ENCODE data around the gene EFHD2. TPM values are rescaled to one million over a fixed set of nuclear protein-coding genes. Genes with fewer than 3 reads are reported as not detected.

Gene EFHD2
- total and polyA plus RNA-seq, 2 donors (not counting 1 experiment from before 2014, with no cell fraction given) = 14.9 to 23.5 TPM

GRCh38 chr1:15362737-15363128, 47.0 kb upstream of the EFHD2 start:
- H3K27me3 ChIP-seq (ENCODE audit: control insufficient read depth, insufficient read depth, low read length) = no peaks in the 10 kb centered on the region
- TF ChIP-seq EZH2 (IDR thresholded peaks at IDR 0.05; ENCODE audit: low read length, missing control alignments) = no peak
- TF ChIP-seq, protein P1, sequence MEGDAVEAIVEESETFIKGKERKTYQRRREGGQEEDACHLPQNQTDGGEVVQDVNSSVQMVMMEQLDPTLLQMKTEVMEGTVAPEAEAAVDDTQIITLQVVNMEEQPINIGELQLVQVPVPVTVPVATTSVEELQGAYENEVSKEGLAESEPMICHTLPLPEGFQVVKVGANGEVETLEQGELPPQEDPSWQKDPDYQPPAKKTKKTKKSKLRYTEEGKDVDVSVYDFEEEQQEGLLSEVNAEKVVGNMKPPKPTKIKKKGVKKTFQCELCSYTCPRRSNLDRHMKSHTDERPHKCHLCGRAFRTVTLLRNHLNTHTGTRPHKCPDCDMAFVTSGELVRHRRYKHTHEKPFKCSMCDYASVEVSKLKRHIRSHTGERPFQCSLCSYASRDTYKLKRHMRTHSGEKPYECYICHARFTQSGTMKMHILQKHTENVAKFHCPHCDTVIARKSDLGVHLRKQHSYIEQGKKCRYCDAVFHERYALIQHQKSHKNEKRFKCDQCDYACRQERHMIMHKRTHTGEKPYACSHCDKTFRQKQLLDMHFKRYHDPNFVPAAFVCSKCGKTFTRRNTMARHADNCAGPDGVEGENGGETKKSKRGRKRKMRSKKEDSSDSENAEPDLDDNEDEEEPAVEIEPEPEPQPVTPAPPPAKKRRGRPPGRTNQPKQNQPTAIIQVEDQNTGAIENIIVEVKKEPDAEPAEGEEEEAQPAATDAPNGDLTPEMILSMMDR (conservative IDR thresholded peaks at IDR 0.05 in 1 of 2, IDR thresholded peaks at IDR 0.05 in 1 of 2; ENCODE audit: low read depth in 1 of 2, low read length in 2 of 2) = no peak
- no peaks in the 10 kb centered on the region for H3K4me1 ChIP-seq (ENCODE audit: control insufficient read depth, extremely low read depth, insufficient read depth, low read length)
- H3K27ac ChIP-seq (ENCODE audit: insufficient read depth, low read length) = no peak overlapping the region
- no peaks in the 10 kb centered on the region for H3K9me3 ChIP-seq (ENCODE audit: control insufficient read depth, insufficient read depth, low read depth, low read length)
- H4K20me1 ChIP-seq (ENCODE audit: control insufficient read depth, extremely low read depth, insufficient read depth, low read length) = no peaks in the 10 kb centered on the region
- H3K79me2 ChIP-seq (ENCODE audit: control insufficient read depth, insufficient read depth, low read length) = no peaks in the 10 kb centered on the region
- no peak overlapping the region for H3K4me3 ChIP-seq (replicated peaks in 1 of 4; ENCODE audit: control extremely low read depth in 1 of 4, insufficient read depth in 1 of 4, low read depth in 3 of 4, low read length in 4 of 4)
- H3K36me3 ChIP-seq (ENCODE audit: control insufficient read depth, insufficient read depth, low read length) = no peaks in the 10 kb centered on the region
- DNase-seq (ENCODE audit: low read depth in 2 of 2) = no peak
- no peak overlapping the region for H3K9ac ChIP-seq (ENCODE audit: insufficient read depth, low read length)
- H3K4me2 ChIP-seq (ENCODE audit: extremely low read depth, insufficient read depth, low read length) = no peak overlapping the region
- H2AFZ ChIP-seq (ENCODE audit: low read length) = no peak overlapping the region

- TF ChIP-seq EZH2 (IDR thresholded peaks at IDR 0.05; ENCODE audit: low read length, missing control alignments) = no peak
- TF ChIP-seq, protein P1 (conservative IDR thresholded peaks at IDR 0.05 in 1 of 2, IDR thresholded peaks at IDR 0.05 in 1 of 2; ENCODE audit: low read depth in 1 of 2, low read length in 2 of 2) = no peak
Observed at GRCh38 chr1:15364740-15365139, 44.9 kb upstream of the EFHD2 start.

GRCh38 chr1:15368888-15369287, 40.8 kb upstream of the EFHD2 start:
- H3K9me3 ChIP-seq (ENCODE audit: control insufficient read depth, insufficient read depth, low read depth, low read length) = no peaks in the 10 kb centered on the region
- no peak overlapping the region for H3K9ac ChIP-seq (ENCODE audit: insufficient read depth, low read length)
- H3K79me2 ChIP-seq (ENCODE audit: control insufficient read depth, insufficient read depth, low read length) = no peaks in the 10 kb centered on the region
- TF ChIP-seq, protein P1 (conservative IDR thresholded peaks at IDR 0.05 in 1 of 2, IDR thresholded peaks at IDR 0.05 in 1 of 2; ENCODE audit: low read depth in 1 of 2, low read length in 2 of 2) = no peak
- TF ChIP-seq EZH2 (IDR thresholded peaks at IDR 0.05; ENCODE audit: low read length, missing control alignments) = no peak
- H2AFZ ChIP-seq (ENCODE audit: low read length) = no peak overlapping the region
- H3K4me3 ChIP-seq (replicated peaks in 1 of 4; ENCODE audit: control extremely low read depth in 1 of 4, insufficient read depth in 1 of 4, low read depth in 3 of 4, low read length in 4 of 4) = no peak overlapping the region
- H3K27ac ChIP-seq (ENCODE audit: insufficient read depth, low read length) = no peak overlapping the region
- no peaks in the 10 kb centered on the region for H3K27me3 ChIP-seq (ENCODE audit: control insufficient read depth, insufficient read depth, low read length)
- H4K20me1 ChIP-seq (ENCODE audit: control insufficient read depth, extremely low read depth, insufficient read depth, low read length) = no peaks in the 10 kb centered on the region
- no peaks in the 10 kb centered on the region for H3K36me3 ChIP-seq (ENCODE audit: control insufficient read depth, insufficient read depth, low read length)
- no peak for DNase-seq (ENCODE audit: low read depth in 2 of 2)
- no peak overlapping the region for H3K4me2 ChIP-seq (ENCODE audit: extremely low read depth, insufficient read depth, low read length)
- H3K4me1 ChIP-seq (ENCODE audit: control insufficient read depth, extremely low read depth, insufficient read depth, low read length) = peaks cover 14% of the 10 kb centered on the region

More at GRCh38 chr1:15364740-15365139, 44.9 kb upstream of the EFHD2 start:
- no peak overlapping the region for H2AFZ ChIP-seq (ENCODE audit: low read length)
- no peak overlapping the region for H3K4me3 ChIP-seq (replicated peaks in 1 of 4; ENCODE audit: control extremely low read depth in 1 of 4, insufficient read depth in 1 of 4, low read depth in 3 of 4, low read length in 4 of 4)
- H3K27ac ChIP-seq (ENCODE audit: insufficient read depth, low read length) = no peak overlapping the region
- H3K4me1 ChIP-seq (ENCODE audit: control insufficient read depth, extremely low read depth, insufficient read depth, low read length) = peaks cover 4% of the 10 kb centered on the region
- H3K27me3 ChIP-seq (ENCODE audit: control insufficient read depth, insufficient read depth, low read length) = no peaks in the 10 kb centered on the region
- no peak overlapping the region for H3K9ac ChIP-seq (ENCODE audit: insufficient read depth, low read length)
- DNase-seq (ENCODE audit: low read depth in 2 of 2) = no peak
- no peak overlapping the region for H3K4me2 ChIP-seq (ENCODE audit: extremely low read depth, insufficient read depth, low read length)
- no peaks in the 10 kb centered on the region for H3K79me2 ChIP-seq (ENCODE audit: control insufficient read depth, insufficient read depth, low read length)
- H3K9me3 ChIP-seq (ENCODE audit: control insufficient read depth, insufficient read depth, low read depth, low read length) = no peaks in the 10 kb centered on the region
- no peaks in the 10 kb centered on the region for H4K20me1 ChIP-seq (ENCODE audit: control insufficient read depth, extremely low read depth, insufficient read depth, low read length)
- H3K36me3 ChIP-seq (ENCODE audit: control insufficient read depth, insufficient read depth, low read length) = no peaks in the 10 kb centered on the region

All from fibroblast of lung (primary cell).